ENCODE measurements around the gene EDN1.
"Not testable (repeated sequence)": the region's sequence is repeated elsewhere in the genome, so short reads cannot be mapped to it uniquely, and the experiment has no call there.

EDN1 gene

GRCh38 chr6:12295558-12296254 is 5.5 kb downstream of the EDN1 start:
- no peak for DNase-seq

DNA sequence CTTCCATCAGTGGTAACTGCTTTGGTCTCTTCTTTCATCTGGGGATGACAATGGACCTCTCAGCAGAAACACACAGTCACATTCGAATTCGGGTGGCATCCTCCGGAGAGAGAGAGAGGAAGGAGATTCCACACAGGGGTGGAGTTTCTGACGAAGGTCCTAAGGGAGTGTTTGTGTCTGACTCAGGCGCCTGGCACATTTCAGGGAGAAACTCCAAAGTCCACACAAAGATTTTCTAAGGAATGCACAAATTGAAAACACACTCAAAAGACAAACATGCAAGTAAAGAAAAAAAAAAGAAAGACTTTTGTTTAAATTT is 6.1 kb downstream of the EDN1 start:
- no peak for DNase-seq

GRCh38 chr6:12296604-12297003 is 6.4 kb downstream of the EDN1 start:
- no peak for DNase-seq

DNA sequence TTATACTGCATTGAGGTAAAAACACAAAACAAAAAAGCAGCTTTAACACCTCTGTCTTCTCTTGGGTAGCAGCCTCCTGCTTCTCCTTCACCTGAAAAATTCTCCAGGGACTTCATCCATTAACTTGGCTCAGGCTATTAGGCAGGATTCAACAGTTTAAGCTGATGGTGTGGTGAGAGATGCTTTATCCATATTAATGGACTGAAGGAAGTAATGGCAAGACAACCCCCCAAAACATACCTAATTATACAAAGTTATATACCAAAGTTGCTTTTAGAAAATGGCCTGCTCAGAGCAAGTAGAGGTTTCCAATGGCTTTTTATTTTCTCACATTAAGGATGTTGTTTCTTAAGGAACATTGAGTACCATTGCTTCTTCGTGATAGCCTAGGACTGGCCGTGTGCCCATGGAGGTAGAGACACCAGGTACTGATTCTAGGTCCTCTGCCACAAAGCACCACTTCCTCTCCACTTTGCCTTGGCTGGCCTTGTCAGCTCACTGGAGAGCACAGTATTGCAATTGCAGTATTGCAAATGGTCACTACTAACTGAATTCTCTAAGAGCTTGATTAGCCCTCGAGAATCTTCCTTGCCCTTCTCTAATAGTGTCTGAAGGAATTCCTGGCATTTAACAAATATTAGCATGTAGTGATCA is 7.3 kb downstream of the EDN1 start:
- no peak for DNase-seq

GRCh38 chr6:12298017-12298978 is 8.1 kb downstream of the EDN1 start:
- no peak for DNase-seq

GRCh38 chr6:12298995-12299394 is 8.8 kb downstream of the EDN1 start:
- DNase-seq: no peak

DNA sequence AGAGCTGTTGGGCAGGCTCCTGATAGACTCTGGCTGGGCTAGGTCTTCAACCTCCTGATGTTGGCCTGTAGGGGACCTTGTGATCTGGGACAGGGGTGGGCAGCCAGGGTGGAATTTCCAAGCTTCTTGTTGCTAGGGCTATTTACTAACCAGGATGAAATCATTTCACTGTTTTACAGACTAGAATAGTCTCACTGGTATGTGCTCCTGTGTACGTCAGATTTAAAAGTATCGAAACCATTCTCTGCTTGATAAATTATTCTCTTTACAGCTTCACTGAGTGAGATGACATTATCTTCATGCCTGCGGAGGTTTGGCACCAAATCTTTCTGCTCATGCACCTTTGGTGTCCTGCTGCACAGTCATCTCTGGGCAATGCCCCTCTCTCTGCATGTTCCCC is 10.9 kb downstream of the EDN1 start:
- no peak for DNase-seq

- no peak for DNase-seq
Measured at GRCh38 chr6:12304487-12304886, 14.3 kb downstream of the EDN1 start.

DNA sequence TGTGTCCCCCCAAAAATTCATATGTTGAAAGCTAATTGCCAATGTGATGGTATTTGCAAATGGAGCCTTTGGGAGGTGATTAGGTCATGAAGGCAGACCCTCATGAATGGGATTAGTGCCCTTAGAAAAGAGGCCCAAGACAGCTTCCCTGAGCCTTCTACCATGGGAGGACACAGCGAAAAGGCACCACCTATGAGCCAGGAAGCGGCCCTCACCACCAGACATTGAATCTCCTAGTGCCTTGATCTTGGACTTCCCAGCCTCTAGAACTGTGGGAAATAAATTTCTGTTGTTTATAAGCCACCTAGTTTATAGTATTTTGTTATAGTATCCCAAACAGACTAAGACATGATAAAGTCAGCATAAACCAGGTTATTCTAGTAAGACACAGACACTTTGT is 18.9 kb downstream of the EDN1 start:
- no peak for DNase-seq

GRCh38 chr6:12311106-12311505 is 20.9 kb downstream of the EDN1 start:
- DNase-seq: no peak

DNA sequence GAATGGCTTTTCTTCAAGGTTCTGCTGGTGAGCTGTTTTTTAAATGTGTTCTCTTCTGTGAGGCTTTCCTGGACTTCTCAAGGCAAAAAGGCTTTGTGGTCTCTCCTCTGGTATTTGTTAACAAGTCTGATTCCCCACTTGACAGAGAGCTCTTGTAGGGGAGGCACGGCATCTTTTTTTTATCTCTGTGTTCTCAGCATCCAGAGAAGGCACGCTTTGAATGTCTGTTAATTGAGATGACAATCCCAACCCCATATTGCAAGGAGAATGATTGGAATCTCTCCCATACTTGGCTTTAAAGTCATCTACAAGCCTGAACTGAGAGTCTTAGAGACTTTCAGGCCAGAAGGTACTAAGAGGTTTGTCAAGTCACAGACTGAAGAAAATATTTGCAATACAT is 22.6 kb downstream of the EDN1 start:
- DNase-seq: no peak

- no peak for DNase-seq
Measured at GRCh38 chr6:12313306-12313991, 23.3 kb downstream of the EDN1 start.

DNA sequence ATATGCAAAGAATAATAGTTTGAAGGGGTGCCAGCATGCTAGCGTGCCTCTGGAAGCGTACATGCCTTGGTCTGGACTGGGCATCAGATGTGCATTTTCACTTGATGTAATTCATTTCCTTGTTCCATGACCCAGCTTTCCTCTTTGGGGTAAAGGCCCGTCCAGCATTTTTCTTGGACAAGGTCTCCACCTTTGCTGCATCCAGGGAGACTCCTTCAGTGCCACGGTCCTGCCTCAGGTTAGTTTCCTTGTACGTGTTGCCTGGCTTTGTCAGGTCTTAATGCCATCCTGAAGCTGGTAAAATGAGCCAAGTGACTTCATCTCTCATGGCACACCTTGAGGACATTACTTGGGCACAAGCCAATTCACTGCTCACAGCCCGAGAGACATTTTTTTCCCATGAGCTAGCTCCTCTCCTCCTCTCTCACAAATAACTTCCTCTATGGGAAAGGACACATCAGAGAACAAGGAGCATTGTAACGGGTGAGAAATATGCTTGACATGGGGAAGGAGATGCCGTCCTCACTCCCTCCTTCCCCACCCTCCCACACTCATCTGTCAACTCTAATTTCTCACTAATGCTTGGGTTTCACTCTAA is 23.9 kb downstream of the EDN1 start:
- DNase-seq: no peak

- no peak for DNase-seq
Measured at GRCh38 chr6:12314751-12315150, 24.6 kb downstream of the EDN1 start.

GRCh38 chr6:12315292-12316081 is 25.3 kb downstream of the EDN1 start:
- no peak for DNase-seq

DNA sequence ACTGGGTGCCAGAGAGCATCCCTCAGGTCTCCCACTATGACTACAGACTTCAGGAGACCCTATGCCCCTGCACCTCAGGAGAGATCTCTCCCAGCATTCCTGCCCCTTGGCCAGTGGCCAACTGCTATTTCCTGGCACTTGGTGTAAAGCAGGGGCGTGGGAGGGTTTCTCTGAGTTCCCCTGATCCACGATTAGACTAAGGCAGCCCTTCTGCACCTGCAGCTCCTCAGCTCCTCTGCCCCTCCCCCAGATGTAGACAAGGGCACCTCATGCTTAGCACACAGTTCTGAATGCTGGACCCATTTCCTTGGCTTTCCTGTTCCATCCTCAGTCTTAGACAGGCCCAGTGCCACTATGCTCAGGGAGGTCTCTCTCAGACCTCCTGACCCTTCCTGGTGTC is 28.6 kb downstream of the EDN1 start:
- DNase-seq: no peak

DNA sequence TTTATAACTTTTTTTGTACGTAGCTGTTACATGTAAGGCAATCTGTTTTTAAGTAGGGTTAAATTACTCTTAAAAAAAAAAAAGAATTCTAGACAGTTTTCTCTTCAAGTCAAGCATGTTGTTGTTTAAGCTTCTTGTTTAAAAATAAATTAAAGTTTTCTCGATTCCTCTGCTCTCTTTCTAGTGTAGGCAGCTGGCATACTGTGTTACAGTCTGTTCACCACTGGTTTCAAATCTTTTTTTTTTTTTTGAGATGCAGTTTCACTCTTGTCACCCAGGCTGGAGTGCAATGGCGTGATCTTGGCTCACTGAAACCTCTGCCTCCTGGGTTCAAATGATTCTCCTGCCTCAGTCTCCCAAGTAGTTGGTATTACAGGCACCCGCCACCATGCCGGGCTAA is 29.9 kb downstream of the EDN1 start:
- DNase-seq: not testable (repeated sequence)

DNA sequence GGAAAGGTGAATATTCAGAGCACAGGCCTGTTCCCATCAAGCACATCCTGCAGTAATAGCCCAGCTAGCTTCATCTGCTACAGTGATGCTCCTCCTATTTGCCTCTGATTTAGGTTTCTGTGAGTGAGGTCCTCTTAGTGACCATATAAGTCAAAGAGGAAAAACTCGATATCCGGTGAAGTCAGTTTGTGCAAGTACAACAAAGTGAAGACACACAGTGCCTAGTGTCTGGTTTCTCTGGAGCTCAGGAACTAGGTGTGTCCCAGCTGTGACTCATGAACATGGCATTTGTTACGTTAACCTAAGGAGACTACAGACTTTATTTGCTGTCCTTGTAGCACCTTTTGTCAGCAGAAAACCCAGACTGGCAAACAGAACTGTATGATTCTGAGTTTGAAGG is 33.9 kb downstream of the EDN1 start:
- DNase-seq: no peak

DNA sequence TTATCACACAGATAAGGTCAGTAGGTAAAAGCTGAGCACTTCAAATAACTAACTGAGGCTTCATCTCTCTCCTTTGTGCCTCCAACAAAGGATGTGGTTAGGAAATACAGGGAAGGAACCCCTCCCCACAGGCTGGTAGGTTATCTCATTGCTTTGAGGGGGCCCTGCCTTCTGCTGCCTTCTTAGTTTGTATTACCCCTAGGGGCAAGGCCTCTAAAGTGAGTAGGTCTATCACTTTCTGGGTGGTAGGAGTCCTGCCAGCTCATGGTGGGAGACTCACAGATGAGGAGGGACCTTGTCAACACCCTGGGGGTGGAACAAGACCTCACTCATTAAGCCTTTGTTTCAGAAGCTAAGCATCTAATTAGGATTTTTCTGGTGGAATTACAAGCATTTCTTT is 34.6 kb downstream of the EDN1 start:
- DNase-seq: no peak

GRCh38 chr6:12325872-12326271 is 35.7 kb downstream of the EDN1 start:
- DNase-seq: no peak

GRCh38 chr6:12327391-12327790 is 37.2 kb downstream of the EDN1 start:
- no peak for DNase-seq

DNA sequence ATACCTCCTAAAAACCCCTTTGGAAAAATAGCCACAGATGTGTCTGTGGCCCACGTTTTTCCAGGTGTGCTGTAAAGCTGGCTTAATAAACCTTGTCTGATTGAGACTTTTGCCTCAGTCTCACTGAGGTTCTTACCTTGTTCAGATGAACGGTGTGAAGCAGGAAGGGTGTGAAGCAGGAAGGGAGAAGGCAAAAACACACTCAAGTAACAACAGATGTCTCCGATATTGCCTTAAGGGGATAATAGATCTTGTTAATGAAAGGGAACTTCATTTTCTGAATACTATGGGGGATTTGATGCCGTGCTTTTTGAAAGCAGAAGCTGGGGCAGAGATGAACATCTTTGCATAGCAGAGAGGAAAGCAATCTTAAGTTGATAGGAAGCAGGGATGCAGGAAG is 37.8 kb downstream of the EDN1 start:
- DNase-seq: no peak

Data from stimulated activated CD4-positive, alpha-beta T cell treated with anti-CD3 and anti-CD28 coated beads, Interleukin-4, amount 100 ng/mL, for 1 hour (primary cell).